IMR-90 (cell line): Measurements from ENCODE around the gene MELTF. TPM values are rescaled to one million over a fixed set of nuclear protein-coding genes. Genes with fewer than 3 reads are reported as not detected.

Experiments used
- ATAC-seq: fragments of 200-7000 bp; cut with Tn5 transposase; 2 replicates; pipeline ENCODE4 v1.9.1; 2020; ENCODE audit warnings: low read depth, mild to moderate bottlenecking, moderate library complexity
- BruUV-seq: library from RNA; stranded (reverse); fragments of 400-500 nt; replicated peaks from 2 replicates; lab custom pipeline; 2021; lab: Mats Ljungman, UMichigan
- CTCF ChIA-PET: fragments of 300-600 bp; formaldehyde crosslinking; extraction: SDS; loops from one replicate; lab custom pipeline; 2021; ENCODE audit warnings: antibody characterized with exemption; lab: Yijun Ruan, JAX
- POLR2A ChIA-PET: fragments of 300-600 bp; sonication (Branson Sonifier 250); formaldehyde crosslinking; loops from one replicate; lab custom pipeline; 2022; ENCODE audit warnings: antibody characterized with exemption; ENCODE audit not compliant: unreplicated experiment; lab: Charles Lee
- DNase-seq: peaks from one replicate; pipeline ENCODE4 v3.0.0; 2013
- H2AFZ ChIP-seq: replicated peaks from 2 replicates; pipeline ENCODE3; 2013; ENCODE audit warnings: low read length, mild to moderate bottlenecking; ENCODE audit not compliant: poor library complexity
- H2AK5ac ChIP-seq: 2 replicates; pipeline ENCODE4 v1.6.1; 2013; ENCODE audit warnings: low read depth, low read length, inconsistent platforms
- H2AK9ac ChIP-seq: replicated peaks from 2 replicates; pipeline ENCODE3; 2013; ENCODE audit warnings: mild to moderate bottlenecking, low read depth, low read length, moderate library complexity; ENCODE audit not compliant: poor library complexity
- H2BK120ac ChIP-seq: 2 replicates; pipeline ENCODE4 v1.6.1; 2013; ENCODE audit warnings: low read depth, low read length, inconsistent platforms
- H2BK15ac ChIP-seq: 3 replicates; pipeline ENCODE4 v1.6.1; 2013; ENCODE audit warnings: low read depth, low read length, inconsistent platforms
- H2BK20ac ChIP-seq: 2 replicates; pipeline ENCODE4 v1.6.1; 2013; ENCODE audit warnings: low read depth, mild to moderate bottlenecking, inconsistent platforms, low read length, moderate library complexity
- H2BK5ac ChIP-seq: 2 replicates; pipeline ENCODE4 v1.6.1; 2013; ENCODE audit warnings: mild to moderate bottlenecking, low read depth, low read length, inconsistent platforms; ENCODE audit not compliant: poor library complexity, severe bottlenecking
- H3K14ac ChIP-seq: replicated peaks from 2 replicates; pipeline ENCODE4 v1.6.1; 2013; ENCODE audit warnings: low read depth, low read length, inconsistent platforms
- H3K18ac ChIP-seq: 2 replicates; pipeline ENCODE4 v1.6.1; 2013; ENCODE audit warnings: low read depth, low read length, control low read depth
- H3K23ac ChIP-seq: 2 replicates; pipeline ENCODE4 v1.6.1; 2013; ENCODE audit warnings: low read depth, low read length, inconsistent platforms
- H3K27ac ChIP-seq: 2 replicates; pipeline ENCODE4 v1.5.1; 2013; ENCODE audit warnings: mild to moderate bottlenecking, control low read depth, low read length; ENCODE audit not compliant: insufficient read depth
- H3K27me3 ChIP-seq: 2 replicates; pipeline ENCODE4 v1.6.1; 2013; ENCODE audit warnings: low read length; ENCODE audit not compliant: control insufficient read depth, insufficient read depth
- H3K36me3 ChIP-seq: 2 replicates; pipeline ENCODE4 v1.6.1; 2013; ENCODE audit warnings: low read length, mixed read lengths; ENCODE audit not compliant: control insufficient read depth, insufficient read depth
- H3K4ac ChIP-seq: 2 replicates; pipeline ENCODE4 v1.6.1; 2013; ENCODE audit warnings: low read depth, low read length, inconsistent platforms
- H3K4me1 ChIP-seq: 2 replicates; pipeline ENCODE4 v1.6.1; 2013; ENCODE audit warnings: low read length, mixed read lengths; ENCODE audit not compliant: control insufficient read depth, insufficient read depth
- H3K4me2 ChIP-seq: 2 replicates; pipeline ENCODE4 v1.6.1; 2013; ENCODE audit warnings: low read depth, mild to moderate bottlenecking, control low read depth, low read length, moderate library complexity
- H3K4me3 ChIP-seq: 2 replicates; pipeline ENCODE4 v1.5.1; 2013; ENCODE audit warnings: low read depth, mild to moderate bottlenecking, control low read depth, low read length, moderate library complexity; ENCODE audit not compliant: insufficient read depth
- H3K56ac ChIP-seq: 2 replicates; pipeline ENCODE4 v1.6.1; 2013; ENCODE audit warnings: low read length, inconsistent platforms; ENCODE audit not compliant: insufficient read depth; ENCODE audit errors: extremely low read depth
- H3K79me1 ChIP-seq, 2 experiments: 2 replicates each; pipeline ENCODE4 v1.6.1; 2013; ENCODE audit warnings: low read length in 2 of 2, inconsistent platforms in 1 of 2, low read depth in 1 of 2
- H3K9ac ChIP-seq: 2 replicates; pipeline ENCODE4 v1.6.1; 2013; ENCODE audit warnings: low read depth, low read length, control low read depth
- H3K9me1 ChIP-seq: 2 replicates; pipeline ENCODE4 v1.6.1; 2013; ENCODE audit warnings: low read length, inconsistent platforms; ENCODE audit not compliant: insufficient read depth
- H3K9me3 ChIP-seq: 2 replicates; pipeline ENCODE4 v1.6.1; 2013; ENCODE audit warnings: low read length; ENCODE audit not compliant: control insufficient read depth, insufficient read depth
- H4K20me1 ChIP-seq: 2 replicates; pipeline ENCODE4 v1.6.1; 2013; ENCODE audit warnings: low read length, inconsistent platforms; ENCODE audit not compliant: insufficient read depth
- H4K5ac ChIP-seq: 2 replicates; pipeline ENCODE4 v1.6.1; 2013; ENCODE audit warnings: mild to moderate bottlenecking, low read depth, low read length, control low read depth
- H4K8ac ChIP-seq, 2 experiments: 2 replicates each; pipeline ENCODE4 v1.6.1; 2013; ENCODE audit warnings: low read depth in 2 of 2, low read length in 2 of 2, control low read depth in 1 of 2, inconsistent platforms in 1 of 2
- H4K91ac ChIP-seq: 2 replicates; pipeline ENCODE4 v1.6.1; 2013; ENCODE audit warnings: low read depth, low read length, inconsistent platforms; ENCODE audit not compliant: insufficient read depth
- NFE2L2 ChIP-seq: fragments of 150-350 bp; IDR thresholded peaks from 2 replicates; pipeline ENCODE4 v1.6.1; 2016; ENCODE audit warnings: low read depth, mild to moderate bottlenecking, low read length
- USF2 ChIP-seq: fragments of 150-350 bp; IDR thresholded peaks from 2 replicates; pipeline ENCODE4 v1.6.1; 2017; ENCODE audit warnings: mild to moderate bottlenecking, antibody characterized with exemption, low read length, low read depth
- WGBS, 2 experiments: methylation state at CpG; one replicate each; pipeline versions ENCODE4 v1.1.5 to v1.1.7; 2013; ENCODE audit warnings: missing lambda C conversion rate in 2 of 2; ENCODE audit not compliant: insufficient read length in 1 of 2; ENCODE audit errors: extremely low coverage in 2 of 2; 5-methylcytosine and 5-hydroxymethylcytosine counted together
- dilution Hi-C: fragments of 300-500 bp; cut with HindIII; formaldehyde crosslinking; loops from one replicate; pipeline ENCODE4 v1.14.3; 2018; ENCODE audit warnings: low sequenced_read_pairs; ENCODE audit not compliant: unreplicated experiment
- in situ Hi-C: fragments of 300-500 bp; cut with MboI; formaldehyde crosslinking; loops from 3 replicates; pipeline ENCODE4 v1.14.3; 2019; ENCODE audit warnings: low sequenced_read_pairs, inconsistent platforms, mixed read lengths
- intact Hi-C: fragments of 100-400 bp; cut with micrococcal nuclease; formaldehyde crosslinking; loops from 2 replicates; pipeline ENCODE4 v1.10.0; 2022
- polyA plus RNA-seq, 3 experiments: library from polyadenylated mRNA; depleted of rRNA; stranded (reverse); fragments of >200 nt; gene quantifications; 2 replicates each; pipeline ENCODE4 v1.2.3, GENCODE V29; 2012; ENCODE audit warnings: low replicate concordance in 1 of 3
- total RNA-seq: library from RNA; depleted of rRNA; stranded (reverse); fragments of >200 nt; gene quantifications from 2 replicates; pipeline ENCODE4 v1.2.3, GENCODE V29; 2012
- TF ChIP-seq, protein P1 (sequence below): conservative IDR thresholded peaks from 2 replicates; pipeline ENCODE4 v1.5.1; 2012; ENCODE audit warnings: mild to moderate bottlenecking, low read depth, low read length, improper control_type of control experiment

Gene MELTF
- total and polyA plus RNA-seq, 2 of the 4 experiments (the other 2 are of a cell fraction) = 0.18 to 0.50 TPM

GRCh38 chr3:197008436-197009209, 21.0 kb downstream of the MELTF start (continued):
- TF ChIP-seq USF2 = no peak

DNA sequence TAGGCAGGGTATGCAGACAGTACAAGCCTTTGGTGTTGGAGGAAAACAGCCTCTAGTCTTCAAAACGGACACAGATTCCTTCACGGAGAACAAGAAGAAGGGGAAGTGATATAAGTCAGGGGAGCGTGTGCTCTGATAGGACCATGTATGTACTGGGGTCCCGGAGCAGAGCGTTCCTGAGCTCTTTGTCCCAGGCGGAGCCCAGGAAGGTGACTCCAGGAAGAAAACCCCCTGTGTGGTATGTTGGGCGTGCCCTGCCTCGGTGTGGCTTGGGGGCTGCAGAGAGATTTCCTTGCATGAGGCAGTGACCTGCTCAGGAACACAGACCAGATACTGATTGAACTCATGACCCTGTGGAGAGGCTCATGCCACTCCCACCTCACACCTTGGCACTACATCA, 21.7 kb downstream of the MELTF start:
- POLR2A ChIA-PET = no interaction called here
- TF ChIP-seq, protein P1, sequence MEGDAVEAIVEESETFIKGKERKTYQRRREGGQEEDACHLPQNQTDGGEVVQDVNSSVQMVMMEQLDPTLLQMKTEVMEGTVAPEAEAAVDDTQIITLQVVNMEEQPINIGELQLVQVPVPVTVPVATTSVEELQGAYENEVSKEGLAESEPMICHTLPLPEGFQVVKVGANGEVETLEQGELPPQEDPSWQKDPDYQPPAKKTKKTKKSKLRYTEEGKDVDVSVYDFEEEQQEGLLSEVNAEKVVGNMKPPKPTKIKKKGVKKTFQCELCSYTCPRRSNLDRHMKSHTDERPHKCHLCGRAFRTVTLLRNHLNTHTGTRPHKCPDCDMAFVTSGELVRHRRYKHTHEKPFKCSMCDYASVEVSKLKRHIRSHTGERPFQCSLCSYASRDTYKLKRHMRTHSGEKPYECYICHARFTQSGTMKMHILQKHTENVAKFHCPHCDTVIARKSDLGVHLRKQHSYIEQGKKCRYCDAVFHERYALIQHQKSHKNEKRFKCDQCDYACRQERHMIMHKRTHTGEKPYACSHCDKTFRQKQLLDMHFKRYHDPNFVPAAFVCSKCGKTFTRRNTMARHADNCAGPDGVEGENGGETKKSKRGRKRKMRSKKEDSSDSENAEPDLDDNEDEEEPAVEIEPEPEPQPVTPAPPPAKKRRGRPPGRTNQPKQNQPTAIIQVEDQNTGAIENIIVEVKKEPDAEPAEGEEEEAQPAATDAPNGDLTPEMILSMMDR = no peak
- no peak for TF ChIP-seq NFE2L2

More for the DNA sequence above, 21.7 kb downstream of the MELTF start:
- Histone ChIP-seq H3K18ac (no peak overlapping the region), H4K91ac (no peak overlapping the region), H3K9me1 (peaks cover 5% of the 10 kb centered on the region), H3K56ac (no peak overlapping the region), H3K79me1 (peaks cover 0 to 4% of the 10 kb centered on the region in 2 experiments; a peak in 1 of 4 replicates), H3K4me1 (peaks cover 3% of the 10 kb centered on the region; the same call in 1 of the 2 replicates), H3K4me3 (no peak overlapping the region), H2BK120ac (no peak overlapping the region), H4K5ac (no peak overlapping the region), H3K14ac (no peak overlapping the region), H4K8ac (no peak overlapping the region), H4K20me1 (no peaks in the 10 kb centered on the region), H3K27ac (no peak overlapping the region), H2BK5ac (no peak overlapping the region), H3K4ac (no peak overlapping the region), H2AFZ (no peak overlapping the region), H3K9me3 (no peaks in the 10 kb centered on the region), H3K27me3 (peaks cover 6% of the 10 kb centered on the region; the same call in 1 of the 2 replicates), H3K36me3 (no peaks in the 10 kb centered on the region), H3K4me2 (no peak overlapping the region), H3K23ac (no peak overlapping the region), H2AK9ac (no peak overlapping the region), H3K9ac (no peak overlapping the region), H2BK20ac (no peak overlapping the region), H2AK5ac (no peak overlapping the region), H2BK15ac (no peak overlapping the region)
- dilution Hi-C loops = no loop called here
- WGBS, 2 experiments = no CpG with 5 or more reads among the region's 8 CpGs
- BruUV-seq = no TSS peak
- CTCF ChIA-PET = no interaction called here
- in situ Hi-C loops = no loop called here
- DNase-seq (no peak), ATAC-seq (no peak)
- intact Hi-C loops = loop anchor here (10.0 kb wide), 1 partner anchor 507 kb away; no protein-coding TSS in a partner anchor
